K562 (cell line): ENCODE data around the gene CGB3. TPM values are rescaled to one million over a fixed set of nuclear protein-coding genes. Genes with fewer than 3 reads are reported as not detected.

Source experiments
- BCOR ChIP-seq: fragments of 450-650 bp; IDR thresholded peaks from 2 replicates; pipeline ENCODE4 v1.6.1; 2016
- BRCA1 ChIP-seq, 2 experiments: fragments of 450-650 bp in 1 of 2; sonication (generic) in 1 of 2; formaldehyde crosslinking in 1 of 2; IDR thresholded peaks; 2 replicates each; pipeline versions ENCODE4 v1.5.0 to v1.6.1; 2017 to 2020; ENCODE audit warnings: mild to moderate bottlenecking in 1 of 2, missing genetic modification reagents in 1 of 2
- CHD1 ChIP-seq: fragments of 200-600 bp; sonication (generic); IDR thresholded peaks from one replicate; pipeline ENCODE4 v1.6.1; 2012; ENCODE audit warnings: mild to moderate bottlenecking, moderate library complexity, low read length, inconsistent platforms
- CREB1 ChIP-seq, 2 experiments: sonication (generic) in 1 of 2; formaldehyde crosslinking in 1 of 2; IDR thresholded peaks; 2 replicates each; pipeline versions ENCODE4 v1.6.1 to v1.8.0; 2012 to 2022; ENCODE audit warnings: inconsistent platforms in 1 of 2, mild to moderate bottlenecking in 1 of 2, missing genetic modification reagents in 1 of 2, moderate library complexity in 1 of 2
- E2F6 ChIP-seq, 2 experiments: IDR thresholded peaks; 2 replicates each; pipeline ENCODE4 v1.6.1; 2011; ENCODE audit warnings: borderline replicate concordance in 1 of 2, control low read depth in 1 of 2, low read depth in 1 of 2, low read length in 1 of 2, mild to moderate bottlenecking in 1 of 2, mixed read lengths in 1 of 2, moderate library complexity in 1 of 2; ENCODE audit not compliant: insufficient read depth in 1 of 2, insufficient read length in 1 of 2, poor library complexity in 1 of 2, severe bottlenecking in 1 of 2; ENCODE audit errors: extremely low read depth in 1 of 2
- ILK ChIP-seq: fragments of 450-650 bp; IDR thresholded peaks from 2 replicates; pipeline ENCODE4 v1.6.1; 2016; ENCODE audit warnings: missing genetic modification characterization, low read depth, mild to moderate bottlenecking, missing compliant biosample characterization, moderate library complexity, borderline replicate concordance
- KLF6 ChIP-seq: fragments of 250-450 bp; sonication (Bioruptor Pico); IDR thresholded peaks from 2 replicates; pipeline ENCODE4 v1.4.0; 2020; ENCODE audit warnings: mild to moderate bottlenecking, moderate library complexity, borderline replicate concordance
- L3MBTL2 ChIP-seq: fragments of 450-650 bp; IDR thresholded peaks from 2 replicates; pipeline ENCODE4 v1.6.1; 2016; ENCODE audit warnings: mild to moderate bottlenecking, moderate library complexity
- MED1 ChIP-seq: sonication (generic); formaldehyde crosslinking; IDR thresholded peaks from 2 replicates; pipeline ENCODE4 v1.8.1; 2023; ENCODE audit warnings: missing genetic modification reagents, borderline replicate concordance
- POLR2AphosphoS2 ChIP-seq: IDR thresholded peaks from 2 replicates; pipeline ENCODE4 v1.6.1; 2012; ENCODE audit warnings: low read length, improper control_type of control experiment
- PYGO2 ChIP-seq: fragments of 450-650 bp; IDR thresholded peaks from 2 replicates; pipeline ENCODE4 v1.6.1; 2016; ENCODE audit warnings: mild to moderate bottlenecking, missing genetic modification characterization, moderate library complexity, missing compliant biosample characterization
- SMARCE1 ChIP-seq: fragments of 450-650 bp; IDR thresholded peaks from 2 replicates; pipeline ENCODE4 v1.7.1; 2016; ENCODE audit warnings: mild to moderate bottlenecking
- SOX6 ChIP-seq: fragments of 450-650 bp; IDR thresholded peaks from 2 replicates; pipeline ENCODE4 v1.6.1; 2014; ENCODE audit warnings: mild to moderate bottlenecking
- TFAP4 ChIP-seq: sonication (generic); formaldehyde crosslinking; IDR thresholded peaks from 2 replicates; pipeline ENCODE4 v1.8.0; 2022; ENCODE audit warnings: missing genetic modification reagents, mild to moderate bottlenecking, moderate library complexity, borderline replicate concordance
- XRCC5 ChIP-seq: fragments of 200-400 bp; formaldehyde crosslinking; IDR thresholded peaks from 2 replicates; pipeline ENCODE4 v1.6.1; 2017; ENCODE audit warnings: low read depth, mild to moderate bottlenecking, low read length
- YBX1 ChIP-seq: fragments of 450-650 bp; IDR thresholded peaks from 2 replicates; pipeline ENCODE4 v1.7.1; 2016; ENCODE audit warnings: mild to moderate bottlenecking
- ZBTB33 ChIP-seq: sonication (generic); formaldehyde crosslinking; IDR thresholded peaks from 2 replicates; pipeline ENCODE4 v1.8.1; 2023; ENCODE audit warnings: mild to moderate bottlenecking, missing genetic modification reagents
- ZBTB49 ChIP-seq: sonication (generic); formaldehyde crosslinking; IDR thresholded peaks from 2 replicates; pipeline ENCODE4 v1.8.0; 2022; ENCODE audit warnings: missing genetic modification reagents, mild to moderate bottlenecking, borderline replicate concordance
- ZNF165 ChIP-seq: fragments of 250-450 bp; sonication (Bioruptor Pico); IDR thresholded peaks from 2 replicates; pipeline ENCODE4 v1.4.0; 2020; ENCODE audit warnings: borderline replicate concordance
- ZNF57 ChIP-seq: fragments of 450-650 bp; formaldehyde crosslinking; IDR thresholded peaks from 2 replicates; pipeline ENCODE4 v1.4.0; 2020; ENCODE audit warnings: mild to moderate bottlenecking, moderate library complexity
- ZNF586 ChIP-seq: fragments of 450-650 bp; formaldehyde crosslinking; conservative IDR thresholded peaks from 2 replicates; pipeline ENCODE4 v1.4.0; 2020; ENCODE audit warnings: mild to moderate bottlenecking, moderate library complexity
- polyA plus RNA-seq, 8 experiments: library from polyadenylated mRNA; depleted of rRNA in 4 of 8; stranded (reverse) in 5 of 8; unstranded in 3 of 8; fragments of >200 nt; fragmentation: Nextera tagmentation in 2 of 8; fragmentation: Illumina TruSeq in 1 of 8; extraction: Ambion mirVana in 2 of 8; extraction: Trizol in 1 of 8; gene quantifications; 2 replicates each; pipeline versions ENCODE4 v1.2.1 to v1.2.3, GENCODE V29; 2011 to 2014; ENCODE audit warnings: inconsistent platforms in 1 of 8, missing spikeins in 1 of 8
- total RNA-seq, 7 experiments: library from RNA; depleted of rRNA in 6 of 7; stranded (reverse); fragments of >200 nt in 6 of 7; fragmentation: Illumina TruSeq in 2 of 7; extraction: Trizol in 2 of 7; gene quantifications; 2 replicates each; pipeline versions ENCODE4 v1.2.1 to v1.2.3, GENCODE V29; 2011 to 2021; ENCODE audit warnings: low replicate concordance in 1 of 7

The CGB3 gene
- total and polyA plus RNA-seq, 9 of the 15 experiments (the other 6 are each of a cell fraction or from before 2014, with no cell fraction given): not detected

GRCh38 chr19:49017666-49018351 is 6.3 kb downstream of the CGB3 start (continued):
- TF ChIP-seq E2F6 (IDR thresholded peaks at IDR 0.05; ENCODE audit: borderline replicate concordance in 1 of 2, extremely low read depth in 1 of 2, insufficient read depth in 1 of 2, insufficient read length in 1 of 2, low read depth in 1 of 2, low read length in 1 of 2, poor library complexity in 1 of 2, severe bottlenecking in 1 of 2) (peak; percentile 23 to 85), YBX1 (no peak), BRCA1 (IDR thresholded peaks at IDR 0.05) (no peak), BRCA1 (CRISPR knock-in tag; IDR thresholded peaks at IDR 0.05) (no peak), KLF6 (no peak), ZBTB49 (no peak), SMARCE1 (no peak), ZNF165 (no peak), ZNF57 (no peak), CREB1 (IDR thresholded peaks at IDR 0.05) (peak; percentile 77), CREB1 (CRISPR knock-in tag; IDR thresholded peaks at IDR 0.05) (peak; percentile 57; the same call in 1 of the 2 replicates), MED1 (CRISPR knock-in tag) (0 out of 2 replicates have a peak, but pooled peaks have one; percentile 25), XRCC5 (no peak), L3MBTL2 (peak; percentile 81), ZNF586 (CRISPR knock-in tag) (no peak), SOX6 (no peak), POLR2AphosphoS2 (peak; percentile 87), PYGO2 (tag) (no peak), ZBTB33 (CRISPR knock-in tag) (peak; percentile 74), TFAP4 (peak; percentile 54), CHD1 (no peak), ILK (tag) (no peak), BCOR (no peak)
